Stimulated activated memory B cell treated with anti-CD40 and anti-IgM and Interleukin-4, amounts not matched to agents 10 μg/mL and 1 μg/mL and 100 μg/mL, for 72 hours (primary cell): Measurements from ENCODE around the gene C20orf173.
"Not testable (repeated sequence)": the region's sequence is repeated elsewhere in the genome, so short reads cannot be mapped to it uniquely, and the experiment has no call there.

Experiments
- ATAC-seq: fragments of 150-1000 bp; cut with Tn5 transposase; 2 replicates; pipeline ENCODE4 v1.10.0; 2021
- H3K27ac Mint-ChIP-seq: one replicate; pipeline ENCODE4 v1.8.0; 2022; ENCODE audit warnings: mild to moderate bottlenecking, mixed read lengths
- H3K27me3 Mint-ChIP-seq: one replicate; pipeline ENCODE4 v1.8.0; 2022; ENCODE audit warnings: mixed read lengths
- H3K36me3 Mint-ChIP-seq: one replicate; pipeline ENCODE4 v1.8.0; 2022; ENCODE audit warnings: mixed read lengths
- H3K4me1 Mint-ChIP-seq: one replicate; pipeline ENCODE4 v1.8.0; 2022; ENCODE audit warnings: mixed read lengths
- H3K4me3 Mint-ChIP-seq: one replicate; pipeline ENCODE4 v1.8.0; 2022; ENCODE audit warnings: mild to moderate bottlenecking, moderate library complexity, mixed read lengths
- H3K9me3 Mint-ChIP-seq: one replicate; pipeline ENCODE4 v1.8.0; 2022; ENCODE audit warnings: mixed read lengths

C20orf173 gene

GRCh38 chr20:35525639-35526038, 3.8 kb downstream of the C20orf173 start:
- Mint-ChIP-seq H3K4me3 (no peak overlapping the region), H3K4me1 (peaks cover 8% of the 10 kb centered on the region), H3K36me3 (no peaks in the 10 kb centered on the region), H3K27me3 (no peaks in the 10 kb centered on the region), H3K27ac (no peak overlapping the region), H3K9me3 (no peaks in the 10 kb centered on the region)
- no peak for ATAC-seq

GRCh38 chr20:35523298-35523888, 6.1 kb downstream of the C20orf173 start:
- H3K27me3 Mint-ChIP-seq, result no peaks in the 10 kb centered on the region
- H3K27ac Mint-ChIP-seq, result peak overlapping the region; percentile 17
- H3K36me3 Mint-ChIP-seq, result no peaks in the 10 kb centered on the region
- H3K4me1 Mint-ChIP-seq, result peaks cover 9% of the 10 kb centered on the region
- H3K9me3 Mint-ChIP-seq, result no peaks in the 10 kb centered on the region
- H3K4me3 Mint-ChIP-seq, result no peak overlapping the region
- ATAC-seq, result no peak

GRCh38 chr20:35518955-35519354, 10.5 kb downstream of the C20orf173 start:
- H3K4me1 Mint-ChIP-seq, result peaks cover 9% of the 10 kb centered on the region
- peaks cover under 1% of the 10 kb centered on the region for H3K36me3 Mint-ChIP-seq
- H3K4me3 Mint-ChIP-seq, result no peak overlapping the region
- H3K9me3 Mint-ChIP-seq, result no peaks in the 10 kb centered on the region
- no peak for ATAC-seq
- H3K27ac Mint-ChIP-seq, result no peak overlapping the region
- no peaks in the 10 kb centered on the region for H3K27me3 Mint-ChIP-seq

- H3K4me3 Mint-ChIP-seq, H3K27ac Mint-ChIP-seq, ATAC-seq, H3K9me3 Mint-ChIP-seq, H3K4me1 Mint-ChIP-seq, H3K27me3 Mint-ChIP-seq: not testable (repeated sequence)
- peaks cover 12% of the 10 kb centered on the region for H3K36me3 Mint-ChIP-seq
Measured at GRCh38 chr20:35517767-35518166, 11.7 kb downstream of the C20orf173 start.

- no peak for ATAC-seq
- Mint-ChIP-seq H3K4me3 (no peak overlapping the region), H3K4me1 (peaks cover 9% of the 10 kb centered on the region), H3K27ac (no peak overlapping the region), H3K27me3 (no peaks in the 10 kb centered on the region), H3K36me3 (peaks cover 17% of the 10 kb centered on the region), H3K9me3 (no peaks in the 10 kb centered on the region)
Measured at GRCh38 chr20:35517125-35517524, 12.3 kb downstream of the C20orf173 start.

GRCh38 chr20:35515949-35516645, 13.4 kb downstream of the C20orf173 start:
- peaks cover 27% of the 10 kb centered on the region for H3K36me3 Mint-ChIP-seq
- no peak for ATAC-seq
- H3K4me1 Mint-ChIP-seq, result peaks cover 11% of the 10 kb centered on the region
- H3K9me3 Mint-ChIP-seq, result no peaks in the 10 kb centered on the region
- no peaks in the 10 kb centered on the region for H3K27me3 Mint-ChIP-seq
- H3K27ac Mint-ChIP-seq, result no peak overlapping the region
- H3K4me3 Mint-ChIP-seq, result no peak overlapping the region

GRCh38 chr20:35515341-35515740, 14.1 kb downstream of the C20orf173 start:
- H3K36me3 Mint-ChIP-seq, result peaks cover 28% of the 10 kb centered on the region
- no peaks in the 10 kb centered on the region for H3K9me3 Mint-ChIP-seq
- no peaks in the 10 kb centered on the region for H3K27me3 Mint-ChIP-seq
- no peak overlapping the region for H3K4me3 Mint-ChIP-seq
- peaks cover 6% of the 10 kb centered on the region for H3K4me1 Mint-ChIP-seq
- H3K27ac Mint-ChIP-seq, result no peak overlapping the region
- ATAC-seq, result no peak

GRCh38 chr20:35514371-35514932, 15.0 kb downstream of the C20orf173 start:
- no peak for ATAC-seq
- no peak overlapping the region for H3K27ac Mint-ChIP-seq
- H3K36me3 Mint-ChIP-seq, result peaks cover 32% of the 10 kb centered on the region
- peaks cover 6% of the 10 kb centered on the region for H3K4me1 Mint-ChIP-seq
- H3K4me3 Mint-ChIP-seq, result no peak overlapping the region
- H3K27me3 Mint-ChIP-seq, result no peaks in the 10 kb centered on the region
- H3K9me3 Mint-ChIP-seq, result no peaks in the 10 kb centered on the region

GRCh38 chr20:35511814-35512420, 17.5 kb downstream of the C20orf173 start:
- ATAC-seq, result no peak
- H3K27me3 Mint-ChIP-seq, result no peaks in the 10 kb centered on the region

GRCh38 chr20:35510951-35511735, 18.3 kb downstream of the C20orf173 start:
- H3K27me3 Mint-ChIP-seq, result no peaks in the 10 kb centered on the region
- peak overlapping the region; percentile 54 for H3K27ac Mint-ChIP-seq
- peaks cover 38% of the 10 kb centered on the region for H3K4me1 Mint-ChIP-seq
- H3K9me3 Mint-ChIP-seq, result no peaks in the 10 kb centered on the region
- H3K4me3 Mint-ChIP-seq, result no peak overlapping the region
- no peak for ATAC-seq
- H3K36me3 Mint-ChIP-seq, result peaks cover 55% of the 10 kb centered on the region

More at GRCh38 chr20:35511814-35512420, 17.5 kb downstream of the C20orf173 start:
- no peaks in the 10 kb centered on the region for H3K9me3 Mint-ChIP-seq
- H3K4me1 Mint-ChIP-seq, result peaks cover 31% of the 10 kb centered on the region
- H3K4me3 Mint-ChIP-seq, result no peak overlapping the region
- peaks cover 51% of the 10 kb centered on the region for H3K36me3 Mint-ChIP-seq
- H3K27ac Mint-ChIP-seq, result peak overlapping the region; percentile 54

- H3K36me3 Mint-ChIP-seq, result peaks cover 76% of the 10 kb centered on the region
- H3K27me3 Mint-ChIP-seq, result no peaks in the 10 kb centered on the region
- peak overlapping the region; percentile 53 for H3K4me3 Mint-ChIP-seq
Measured at GRCh38 chr20:35508493-35509218, 20.8 kb downstream of the C20orf173 start.

GRCh38 chr20:35506872-35507638, 22.4 kb downstream of the C20orf173 start:
- H3K4me3 Mint-ChIP-seq, result no peak overlapping the region
- ATAC-seq, result peak; percentile 65

More at GRCh38 chr20:35508493-35509218, 20.8 kb downstream of the C20orf173 start:
- H3K9me3 Mint-ChIP-seq, result no peaks in the 10 kb centered on the region
- peak overlapping the region; percentile 73 for H3K27ac Mint-ChIP-seq
- ATAC-seq, result peak; percentile 87
- H3K4me1 Mint-ChIP-seq, result peaks cover 56% of the 10 kb centered on the region

GRCh38 chr20:35506179-35506578, 23.3 kb downstream of the C20orf173 start:
- no peak overlapping the region for H3K4me3 Mint-ChIP-seq
- peaks cover 74% of the 10 kb centered on the region for H3K36me3 Mint-ChIP-seq
- H3K4me1 Mint-ChIP-seq, result peaks cover 73% of the 10 kb centered on the region

More at GRCh38 chr20:35506872-35507638, 22.4 kb downstream of the C20orf173 start:
- Mint-ChIP-seq H3K9me3 (no peaks in the 10 kb centered on the region), H3K36me3 (peaks cover 78% of the 10 kb centered on the region), H3K27me3 (no peaks in the 10 kb centered on the region), H3K4me1 (peaks cover 72% of the 10 kb centered on the region), H3K27ac (peak overlapping the region; percentile 30)

GRCh38 chr20:35504751-35505150, 24.7 kb downstream of the C20orf173 start:
- no peak for ATAC-seq
- Mint-ChIP-seq H3K27ac (peak overlapping the region; percentile 30), H3K9me3 (no peaks in the 10 kb centered on the region), H3K4me1 (peaks cover 82% of the 10 kb centered on the region), H3K36me3 (peaks cover 86% of the 10 kb centered on the region), H3K4me3 (no peak overlapping the region), H3K27me3 (no peaks in the 10 kb centered on the region)

More at GRCh38 chr20:35506179-35506578, 23.3 kb downstream of the C20orf173 start:
- no peaks in the 10 kb centered on the region for H3K9me3 Mint-ChIP-seq
- ATAC-seq, result no peak
- peak overlapping the region; percentile 30 for H3K27ac Mint-ChIP-seq
- no peaks in the 10 kb centered on the region for H3K27me3 Mint-ChIP-seq
